Activated CD8-positive, alpha-beta memory T cell treated with anti-CD3 and anti-CD28 coated beads for 4 hours (primary cell): ENCODE data around the gene NBPF11.
"Not testable (repeated sequence)": the region's sequence is repeated elsewhere in the genome, so short reads cannot be mapped to it uniquely, and the experiment has no call there.

ENCODE experiments used
- DNase-seq, 2 donors: peaks; one replicate each; pipeline ENCODE4 v3.0.0-alpha.2; 2020; ENCODE audit warnings: low read depth in 2 of 2

NBPF11 gene

DNA sequence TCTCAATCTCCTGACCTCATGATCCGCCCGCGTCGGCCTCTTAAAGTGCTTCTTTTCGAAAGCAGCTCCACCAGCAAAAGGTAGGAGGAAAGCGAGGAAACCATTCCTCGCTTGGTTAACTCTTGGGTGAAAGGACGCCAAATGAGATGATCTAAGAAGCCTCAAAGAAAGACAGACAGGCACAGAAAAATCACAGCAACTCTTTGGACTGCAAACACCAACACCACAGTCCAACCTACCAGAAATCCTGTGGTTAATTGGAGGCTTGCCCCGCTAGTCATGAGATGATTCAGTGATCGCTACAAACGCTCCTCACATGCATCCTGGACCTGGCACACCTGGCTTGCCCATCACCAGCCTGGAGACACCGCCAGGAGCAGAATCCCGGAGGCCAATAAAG, 1.1 kb downstream of the NBPF11 start:
- DNase-seq, result not testable (repeated sequence)

DNA sequence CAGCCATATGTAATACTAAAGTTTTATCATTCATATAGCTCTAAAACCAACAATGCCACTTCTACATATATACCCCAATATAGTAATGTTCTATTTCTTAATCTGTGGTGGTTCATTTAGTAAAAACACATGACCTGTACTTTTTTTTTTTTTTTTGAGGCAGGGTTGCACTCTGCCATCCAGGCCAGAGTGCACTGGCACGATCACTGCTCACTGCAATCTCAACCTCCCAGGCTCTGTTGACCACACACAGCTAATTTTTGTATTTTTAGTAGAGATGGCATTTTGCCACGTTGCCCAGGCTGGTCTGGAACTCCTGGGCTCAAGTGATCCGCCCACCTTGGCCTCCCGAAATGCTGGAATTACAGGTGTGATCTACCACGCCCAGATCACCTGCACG, 2.1 kb downstream of the NBPF11 start:
- not testable (repeated sequence) for DNase-seq

DNA sequence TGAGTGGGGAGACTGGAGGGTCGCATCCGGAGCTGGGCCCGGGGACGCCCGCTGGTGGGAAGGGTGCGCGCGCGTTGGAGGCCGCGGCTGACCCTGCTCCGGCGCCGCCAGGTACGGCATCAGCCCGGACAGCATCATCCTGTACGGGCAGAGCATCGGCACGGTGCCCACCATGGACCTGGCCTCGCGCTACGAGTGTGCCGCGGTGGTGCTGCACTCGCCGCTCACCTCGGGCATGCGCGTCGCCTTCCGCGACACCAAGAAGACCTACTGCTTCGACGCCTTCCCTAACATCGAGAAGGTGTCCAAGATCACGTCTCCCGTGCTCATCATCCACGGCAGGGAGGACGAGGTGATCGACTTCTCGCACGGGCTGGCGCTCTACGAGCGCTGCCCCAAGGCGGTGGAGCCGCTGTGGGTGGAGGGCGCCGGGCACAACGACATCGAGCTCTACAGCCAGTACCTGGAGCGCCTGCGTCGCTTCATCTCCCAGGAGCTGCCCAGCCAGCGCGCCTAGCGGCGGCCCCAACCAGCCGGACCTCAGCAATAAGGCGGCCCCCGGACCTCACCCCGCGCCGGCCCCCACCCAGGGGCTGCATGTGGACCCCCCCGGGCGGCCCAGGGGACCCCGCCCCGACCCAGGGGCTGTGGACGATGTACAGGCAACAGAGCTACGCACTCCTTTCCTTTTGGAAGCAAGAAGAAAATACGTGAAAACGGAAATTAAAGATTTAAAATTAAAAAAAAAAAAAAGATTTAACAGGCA, 2.8 kb downstream of the NBPF11 start:
- not testable (repeated sequence) for DNase-seq

DNA sequence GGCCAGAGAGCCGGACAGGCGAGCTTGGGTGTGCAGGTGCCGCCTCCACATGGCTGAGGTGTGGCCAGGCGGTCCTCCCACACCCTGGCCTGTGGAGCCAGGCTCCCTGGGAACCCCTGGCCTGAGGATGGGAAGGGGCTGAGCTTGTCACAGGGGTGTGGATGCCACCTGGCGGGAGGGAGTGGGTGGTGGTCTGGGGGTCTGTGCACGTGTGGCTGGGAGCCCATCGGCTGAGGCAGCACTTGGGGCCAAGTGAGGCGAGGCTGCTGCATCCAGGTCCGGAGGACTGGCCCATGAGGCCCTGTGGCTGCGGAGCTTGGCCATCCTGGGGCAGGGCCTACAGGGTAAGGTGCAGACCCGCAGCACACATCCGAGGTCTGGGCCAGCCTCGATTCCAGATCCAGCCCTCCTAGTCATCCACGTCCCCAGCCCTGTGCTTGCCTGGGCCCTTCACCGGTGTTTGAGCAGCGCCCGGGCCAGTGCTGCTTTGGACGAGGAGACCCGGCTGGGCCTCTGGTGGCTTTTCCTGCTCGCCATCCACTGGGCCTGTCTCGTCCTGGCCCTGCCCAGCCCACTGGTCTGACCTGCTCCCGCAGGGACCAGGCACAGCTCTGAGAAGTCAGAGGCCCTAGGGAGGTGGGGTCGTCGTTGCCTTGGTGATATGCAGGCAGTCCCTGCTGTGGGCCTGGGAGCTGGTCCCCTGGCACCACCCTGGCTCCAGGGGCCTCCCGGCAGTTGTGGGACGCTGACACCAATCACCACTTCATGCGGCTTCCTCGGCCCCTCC, 4.8 kb downstream of the NBPF11 start:
- not testable (repeated sequence) for DNase-seq

DNA sequence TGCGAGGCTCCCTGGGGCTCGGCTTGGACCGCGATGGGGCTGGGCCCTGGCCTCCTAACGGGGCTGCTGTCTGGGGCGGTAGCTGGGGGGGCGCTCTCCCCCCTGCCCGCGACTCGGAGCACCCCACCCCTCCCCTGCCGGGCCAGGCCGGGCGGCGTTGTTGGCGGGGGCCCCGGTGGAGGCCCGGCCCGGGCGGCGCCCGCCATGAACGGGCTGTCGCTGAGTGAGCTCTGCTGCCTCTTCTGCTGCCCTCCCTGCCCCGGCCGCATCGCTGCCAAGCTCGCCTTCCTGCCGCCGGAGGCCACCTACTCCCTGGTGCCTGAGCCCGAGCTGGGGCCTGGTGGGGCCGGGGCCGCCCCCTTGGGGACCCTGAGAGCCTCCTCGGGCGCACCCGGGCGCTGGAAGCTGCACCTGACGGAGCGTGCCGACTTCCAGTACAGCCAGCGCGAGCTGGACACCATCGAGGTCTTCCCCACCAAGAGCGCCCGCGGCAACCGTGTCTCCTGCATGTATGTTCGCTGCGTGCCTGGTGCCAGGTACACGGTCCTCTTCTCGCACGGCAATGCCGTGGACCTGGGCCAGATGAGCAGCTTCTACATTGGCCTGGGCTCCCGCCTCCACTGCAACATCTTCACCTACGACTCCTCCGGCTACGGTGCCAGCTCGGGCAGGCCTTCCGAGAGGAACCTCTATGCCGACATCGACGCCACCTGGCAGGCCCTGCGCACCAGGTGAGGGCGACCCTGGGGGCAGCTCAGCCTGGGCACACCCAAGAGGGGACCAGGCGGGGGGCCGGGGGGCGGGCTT, 5.7 kb downstream of the NBPF11 start:
- not testable (repeated sequence) for DNase-seq

DNA sequence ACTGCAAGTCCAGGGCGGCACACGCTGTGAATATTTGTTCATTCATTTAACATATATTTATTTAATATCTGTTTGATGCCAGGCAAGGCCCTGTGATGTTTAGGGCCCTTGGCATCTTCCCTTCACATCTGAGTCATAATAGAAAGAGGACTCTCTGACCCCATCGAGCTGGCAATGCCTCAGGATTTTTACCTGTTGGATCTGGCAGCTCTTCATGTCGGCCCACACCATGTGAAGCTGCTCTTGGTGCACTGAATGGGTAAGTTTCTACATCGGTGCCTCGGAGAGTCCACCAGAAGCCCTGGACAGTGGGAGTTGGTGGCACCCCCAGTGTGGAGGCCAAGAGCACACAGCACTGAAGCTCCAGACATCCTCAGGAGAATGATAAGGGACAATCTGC, 8.9 kb downstream of the NBPF11 start:
- DNase-seq, result not testable (repeated sequence)

DNA sequence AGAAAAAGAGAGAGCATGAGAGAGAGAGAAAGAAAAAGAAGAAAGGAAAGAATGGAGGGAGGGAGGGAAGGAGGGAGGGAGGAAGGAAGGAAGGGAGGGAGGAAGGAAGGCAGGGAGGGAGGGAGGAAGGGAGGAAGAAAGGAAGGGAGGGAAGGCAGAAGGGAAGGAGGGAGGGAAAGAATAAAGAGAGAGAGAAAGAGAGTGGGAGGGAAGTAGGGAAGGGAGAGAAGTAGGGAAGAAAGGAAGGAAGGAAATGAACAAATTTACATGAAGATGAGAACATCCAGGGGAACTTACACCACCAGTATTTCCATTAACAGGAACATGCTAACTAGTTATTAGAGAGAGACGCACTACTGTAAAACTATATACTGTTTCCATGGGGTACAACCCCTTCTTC, 10.1 kb downstream of the NBPF11 start:
- DNase-seq, result not testable (repeated sequence)

DNA sequence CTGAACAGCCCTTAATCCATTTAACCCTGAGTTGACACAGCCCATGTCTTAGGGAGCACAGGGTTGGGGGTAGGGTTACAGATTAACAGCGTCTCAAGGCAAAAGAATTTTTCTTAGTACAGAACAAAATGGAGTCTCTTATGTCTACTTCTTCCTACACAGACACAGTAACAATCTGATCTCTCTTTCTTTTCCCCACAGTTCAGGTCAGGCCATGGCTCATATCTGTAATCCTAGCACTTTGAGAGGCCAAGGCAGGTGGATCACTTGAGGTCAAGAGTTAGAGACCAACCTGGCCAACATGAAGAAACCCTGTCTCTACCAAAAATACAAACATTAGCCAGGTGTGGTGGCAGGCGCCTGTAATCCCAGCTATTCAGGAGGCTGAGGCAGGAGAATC, 13.5 kb downstream of the NBPF11 start:
- DNase-seq, result not testable (repeated sequence)

DNA sequence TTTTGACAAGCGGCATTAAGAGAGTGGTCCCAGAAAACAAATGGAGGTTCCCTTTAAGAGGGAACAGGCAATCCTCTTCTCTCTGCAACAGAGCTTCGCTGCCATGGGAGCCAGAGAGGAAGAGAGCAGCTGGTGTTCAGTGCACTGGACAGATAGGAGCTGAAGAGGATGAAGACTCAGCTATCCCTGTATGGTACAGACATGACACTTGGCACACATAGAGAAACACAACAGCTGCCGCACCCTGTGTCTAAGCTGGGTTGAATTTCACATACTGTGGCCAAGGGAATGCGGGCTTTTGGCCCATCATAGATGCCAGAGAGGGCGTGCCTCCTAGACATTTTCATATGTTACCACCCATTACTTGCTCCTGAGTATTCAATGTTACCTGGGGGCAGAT, 29.7 kb downstream of the NBPF11 start:
- DNase-seq, result not testable (repeated sequence)

DNA sequence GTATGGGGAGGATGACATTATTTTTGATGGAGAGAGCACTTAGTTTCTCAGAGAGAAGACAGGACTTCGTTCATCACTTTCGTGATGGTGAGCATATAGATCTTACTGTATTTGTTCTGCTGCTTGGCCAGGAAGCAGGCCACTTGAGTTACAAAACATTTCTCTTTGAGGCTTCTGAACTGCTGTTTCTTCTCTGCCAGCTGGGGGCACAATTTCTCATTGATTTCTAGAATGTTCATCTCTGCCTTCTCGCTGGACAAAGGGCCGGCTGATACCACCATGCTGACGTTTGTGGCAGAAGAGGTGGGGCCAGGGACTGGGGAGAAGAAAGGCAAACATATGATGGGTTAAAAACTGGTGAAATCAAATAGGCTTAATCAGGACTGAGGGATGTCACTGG, 31.7 kb downstream of the NBPF11 start:
- not testable (repeated sequence) for DNase-seq

DNA sequence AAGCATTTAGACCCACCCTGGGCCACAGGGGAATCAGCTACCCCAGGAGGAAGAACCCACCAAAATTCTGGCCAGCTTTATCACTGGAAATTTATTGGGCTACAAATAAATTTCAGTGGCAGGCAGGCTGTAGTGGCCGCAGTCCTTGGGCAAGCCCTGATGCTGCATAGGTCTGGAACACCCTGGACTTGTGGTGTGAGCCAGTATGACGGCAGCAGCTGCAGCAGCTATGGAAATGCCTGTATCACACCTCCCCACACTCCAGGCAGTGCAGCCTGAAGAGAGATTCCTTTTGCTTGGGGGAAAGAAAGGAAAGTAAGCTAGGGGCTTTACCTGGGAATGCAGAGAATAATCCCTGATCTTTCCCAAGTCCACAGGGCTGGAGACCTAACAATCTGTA, 56.3 kb downstream of the NBPF11 start:
- not testable (repeated sequence) for DNase-seq

DNA sequence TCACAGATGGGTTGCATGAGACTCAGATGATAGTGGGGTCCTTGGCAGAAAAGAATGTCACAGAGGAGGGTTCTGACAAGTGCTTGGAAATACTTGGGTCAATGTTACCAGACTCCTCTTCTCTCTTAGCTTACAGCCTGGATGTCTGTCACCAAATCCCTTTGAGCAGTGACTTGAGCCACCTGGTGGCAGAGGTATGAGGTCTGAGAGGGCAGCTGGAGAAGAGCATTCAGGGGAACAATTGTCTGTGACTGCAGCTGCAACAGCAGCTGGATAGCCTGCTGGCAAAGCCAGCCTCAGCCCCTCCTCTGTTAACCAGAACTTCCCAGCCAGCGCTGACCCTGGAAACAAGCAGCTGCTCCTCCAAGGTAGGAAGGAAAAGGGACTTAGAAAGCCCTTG, 65.9 kb downstream of the NBPF11 start:
- not testable (repeated sequence) for DNase-seq

DNA sequence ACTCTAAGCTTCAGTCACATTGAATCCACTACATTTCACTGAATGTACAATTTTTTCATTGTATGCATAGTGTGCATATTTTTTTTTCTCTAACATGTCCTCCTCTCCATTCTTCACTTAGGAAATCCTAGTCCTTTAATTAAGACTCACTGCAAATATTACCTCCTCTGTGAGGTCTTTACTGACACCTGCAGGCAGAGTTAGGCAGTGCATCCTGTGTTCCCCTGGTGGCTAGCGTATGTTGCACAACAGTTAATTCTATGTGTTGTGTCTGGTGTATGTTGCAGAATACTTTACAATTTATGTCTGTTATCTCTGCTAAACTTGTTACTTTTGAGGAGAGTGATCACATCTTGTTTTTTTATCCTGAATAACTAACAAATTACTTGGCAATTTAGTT, 70.9 kb downstream of the NBPF11 start:
- not testable (repeated sequence) for DNase-seq

DNA sequence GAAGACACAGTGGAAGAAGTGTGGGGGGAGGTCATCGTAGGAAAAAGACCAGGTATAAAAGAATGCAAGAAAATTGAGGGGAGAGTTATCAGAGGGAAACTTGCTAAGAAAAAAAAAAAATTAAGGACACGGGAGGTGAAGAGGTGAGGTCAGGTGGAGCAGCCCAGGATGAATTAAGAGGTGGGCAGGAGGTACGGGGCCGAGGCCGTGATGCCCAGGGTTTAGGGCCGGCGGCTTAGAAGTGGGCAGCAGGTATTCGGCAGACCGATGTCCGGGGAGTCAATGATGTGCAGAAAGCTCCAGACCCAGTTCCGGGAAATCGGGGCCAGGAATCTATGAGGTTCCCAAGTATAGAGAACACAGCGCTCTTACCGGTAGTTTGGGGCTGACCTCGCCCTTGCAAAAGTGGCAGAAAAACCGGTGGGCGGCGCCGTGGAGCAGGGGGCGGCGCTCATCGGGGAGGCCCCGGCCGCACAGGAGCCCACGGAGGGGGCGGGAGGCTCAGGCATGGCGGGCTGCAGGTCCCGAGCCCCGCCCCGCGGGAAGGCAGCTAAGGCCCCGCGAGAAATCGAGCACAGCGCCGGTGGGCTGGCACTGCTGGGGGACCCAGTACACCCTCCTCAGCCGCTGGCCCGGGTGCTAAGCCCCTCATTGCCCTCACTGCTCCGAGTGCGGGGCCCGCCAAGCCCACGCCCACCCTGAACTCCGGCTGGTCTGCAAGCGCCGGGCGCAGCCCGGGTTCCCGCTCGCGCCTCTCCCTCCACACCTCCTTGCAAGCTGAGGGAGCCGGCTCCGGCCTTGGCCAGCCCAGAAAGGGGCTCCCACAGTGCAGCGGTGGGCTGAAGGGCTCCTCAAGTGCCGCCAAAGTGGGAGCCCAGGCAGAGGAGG, 73.2 kb downstream of the NBPF11 start:
- not testable (repeated sequence) for DNase-seq

DNA sequence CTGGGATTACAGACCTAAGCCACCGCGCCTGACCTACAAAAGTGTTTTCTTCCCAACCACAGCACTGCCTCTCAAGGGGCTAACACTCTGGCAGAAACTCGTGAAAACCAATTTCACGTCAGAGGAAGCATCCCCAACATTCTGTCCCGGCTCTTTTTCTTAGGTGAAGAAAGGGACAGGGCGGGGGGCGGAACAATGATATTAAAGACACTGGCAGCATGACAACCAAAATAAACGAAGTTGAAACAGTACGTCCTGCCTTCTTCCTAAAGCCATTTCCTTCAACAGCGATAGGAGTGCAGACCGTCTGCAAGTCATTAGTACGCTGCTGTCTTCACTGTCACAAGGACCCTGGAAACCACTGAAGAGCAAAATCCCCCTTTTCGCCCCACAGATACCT, 74.0 kb downstream of the NBPF11 start:
- DNase-seq, result not testable (repeated sequence)

DNA sequence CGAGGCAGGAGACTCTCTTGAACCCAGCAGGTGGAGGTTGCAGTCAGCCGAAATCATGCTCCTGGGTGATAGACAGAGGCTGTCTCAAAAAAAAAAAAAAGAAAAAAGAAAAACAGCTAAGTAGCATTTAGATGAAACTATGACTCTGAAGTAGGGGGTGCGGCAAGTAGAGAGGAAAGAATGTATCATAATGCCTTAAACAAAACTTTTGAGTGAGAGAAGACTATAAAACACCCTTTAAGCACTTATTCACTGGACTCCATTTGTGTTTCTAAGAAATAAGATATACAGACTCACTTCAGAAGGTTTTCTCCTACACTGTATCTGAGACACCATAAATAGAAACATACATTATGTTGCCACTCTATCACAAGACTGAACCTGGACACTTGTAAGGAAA, 74.6 kb downstream of the NBPF11 start:
- not testable (repeated sequence) for DNase-seq

DNA sequence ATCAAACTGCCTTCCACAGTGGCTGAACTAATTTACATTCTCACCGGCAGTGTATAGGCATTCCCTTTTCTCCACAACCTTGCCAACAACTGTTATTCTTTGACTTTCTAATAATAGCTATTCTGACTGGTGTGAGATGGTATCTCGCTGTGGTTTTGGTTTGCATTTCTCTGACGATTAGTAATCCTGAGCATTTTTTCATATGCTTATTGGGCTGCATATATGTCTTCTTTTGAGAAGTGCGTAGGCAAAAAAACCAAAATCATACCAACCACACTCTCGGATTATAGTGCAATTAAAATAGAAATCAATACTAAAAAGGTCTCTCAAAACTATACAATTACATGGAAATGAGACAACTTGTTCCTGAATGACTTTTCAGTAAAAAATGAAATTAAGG, 78.7 kb downstream of the NBPF11 start:
- not testable (repeated sequence) for DNase-seq

DNA sequence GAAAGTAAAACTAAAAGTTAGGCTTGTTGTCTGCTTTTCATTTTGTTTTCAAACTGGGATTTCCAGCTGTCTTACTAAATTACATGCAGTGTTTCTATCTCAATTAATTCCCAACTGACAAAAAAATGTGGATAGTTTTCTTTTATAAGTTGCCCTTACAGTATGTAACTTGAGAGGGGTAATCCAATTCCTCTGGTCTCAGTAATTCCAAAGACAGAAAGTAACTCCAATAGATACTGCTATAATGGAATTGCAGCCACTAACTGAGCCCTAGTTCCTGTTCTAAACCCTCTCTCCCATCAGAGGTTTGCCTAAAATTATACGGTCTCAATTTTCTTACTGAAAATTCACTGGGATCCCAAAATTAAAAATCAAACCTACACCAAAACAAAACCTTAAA, 83.5 kb downstream of the NBPF11 start:
- DNase-seq, result not testable (repeated sequence)

DNA sequence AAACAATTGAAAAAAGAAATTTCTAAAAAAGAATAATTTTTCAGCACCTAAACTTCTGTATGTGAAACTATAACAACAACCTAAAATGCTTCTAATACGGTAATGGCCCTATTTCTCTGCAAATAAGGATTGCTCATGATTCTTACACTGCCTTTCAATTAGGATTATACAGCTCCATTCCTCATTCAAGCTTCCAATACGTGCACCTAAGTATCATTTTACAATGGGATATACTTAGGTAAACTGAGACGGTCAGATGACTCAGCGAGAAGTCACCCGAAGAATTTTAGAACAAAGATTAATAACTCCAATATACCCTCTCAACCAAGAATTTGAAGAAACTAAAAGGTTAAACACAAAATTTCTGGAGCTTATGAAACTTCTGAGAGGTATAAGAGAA, 83.9 kb downstream of the NBPF11 start:
- DNase-seq, result not testable (repeated sequence)

DNA sequence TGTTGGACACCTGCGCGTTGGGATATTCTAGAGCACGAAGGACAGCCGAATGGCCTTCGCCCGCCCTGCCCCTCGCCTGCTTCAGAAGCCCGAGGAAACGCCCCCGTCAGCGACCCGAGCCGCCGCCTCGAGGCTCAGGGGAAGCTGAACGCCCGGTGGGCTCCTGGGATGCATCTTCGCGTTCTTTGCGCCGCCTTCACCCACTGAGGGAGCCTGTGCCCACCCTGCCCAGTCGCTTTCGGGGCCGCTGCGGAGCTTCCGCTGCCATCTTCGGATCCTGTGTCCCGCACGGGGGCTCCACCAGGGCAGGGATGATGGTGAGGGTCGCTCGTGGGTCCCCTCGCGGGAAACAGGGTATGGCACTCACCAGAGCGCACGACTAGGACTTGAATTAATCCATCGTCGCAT, 91.8 kb downstream of the NBPF11 start:
- not testable (repeated sequence) for DNase-seq

DNA sequence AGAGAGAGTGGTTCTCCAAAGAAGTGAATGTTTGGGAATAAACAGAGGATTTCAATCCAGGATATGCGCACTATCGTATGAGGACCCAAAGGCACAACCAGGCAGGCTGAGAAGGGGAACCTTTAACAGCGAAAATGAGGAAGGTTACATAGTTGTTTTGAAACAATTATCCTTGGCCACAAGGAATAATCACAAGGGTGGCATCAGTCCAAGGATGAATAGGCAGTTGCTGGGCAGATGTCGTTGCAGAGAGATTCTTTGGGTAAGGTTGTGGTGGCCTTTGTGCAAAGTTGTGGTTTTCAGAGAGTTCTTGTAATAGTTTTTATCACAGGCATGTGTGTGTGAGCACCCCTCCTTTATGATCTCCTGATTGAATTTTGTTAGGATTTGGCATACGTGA, 94.7 kb downstream of the NBPF11 start:
- not testable (repeated sequence) for DNase-seq
